ENCODE measurements around the gene ZFP92. TPM values are rescaled to one million over a fixed set of nuclear protein-coding genes. Genes with fewer than 3 reads are reported as not detected.

The ZFP92 gene
- total and polyA plus RNA-seq, 10 of the 15 experiments (the other 5 are each of a cell fraction or from before 2014, with no cell fraction given) = 0.02 to 1.6 (median 0.09) TPM; not detected in 2

DNA sequence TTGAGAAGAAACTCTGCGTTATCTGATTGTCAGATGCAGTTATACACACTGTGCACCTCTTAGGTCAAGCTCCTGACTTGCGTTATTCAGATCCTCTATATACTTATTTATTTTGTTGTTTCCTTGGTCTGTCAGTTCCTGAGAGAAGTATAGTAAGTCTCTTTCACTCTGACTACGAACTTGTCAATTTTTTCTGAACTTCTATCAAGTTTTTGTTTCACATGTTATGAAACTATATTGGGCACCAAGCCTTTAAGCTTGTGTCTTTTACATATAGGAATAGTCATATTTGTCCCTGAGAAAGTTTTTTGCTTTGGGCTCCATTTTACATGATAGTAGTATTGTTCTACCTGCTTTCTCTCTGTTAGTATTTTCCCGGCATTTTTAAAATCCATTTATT is 45.6 kb upstream of the ZFP92 start:
- no peaks in the 10 kb centered on the region for H4K20me1 ChIP-seq (ENCODE audit: control insufficient read depth, insufficient read depth)
- ChIA-PET RAD21 (ENCODE audit: unreplicated experiment) (no interaction called here), SMC1A (ENCODE audit: uncharacterized antibody, unreplicated experiment) (no interaction called here), CTCF (no interaction called here), POLR2A (no interaction called here)
- DNase-seq (ENCODE audit: low read depth, low spot score) (no peak), ATAC-seq (peak; percentile 56), FAIRE-seq (peak; percentile 13)
- no peaks in the 10 kb centered on the region; the same call in 2 of the 3 replicates for H3K9me3 ChIP-seq (replicated peaks; ENCODE audit: control insufficient read depth, insufficient read depth, low read length)
- in situ Hi-C loops (cut with MboI) (no loop called here), intact Hi-C loops (cut with micrococcal nuclease; ENCODE audit: unreplicated experiment) (no loop called here)
- 36% methylated on average over 4 of the region's 4 CpGs for WGBS (ENCODE audit: insufficient coverage, insufficient replicate concordance, low lambda C conversion rate, missing lambda C conversion rate)
- H3K36me3 ChIP-seq (ENCODE audit: control insufficient read depth in 2 of 2, insufficient read depth in 2 of 2, low read length in 1 of 2) = no peaks in the 10 kb centered on the region
- no peaks in the 10 kb centered on the region; the same call in 1 of the 2 replicates for H3K4me1 ChIP-seq (ENCODE audit: control insufficient read depth, insufficient read depth, low read length)
- H3K27me3 ChIP-seq (replicated peaks in 1 of 2; ENCODE audit: control insufficient read depth in 2 of 2, insufficient read depth in 2 of 2, low read length in 1 of 2) = no peaks in the 10 kb centered on the region
- no peak overlapping the region for H3K9ac ChIP-seq (ENCODE audit: control insufficient read depth, insufficient read depth, low read length)
- H3K4me2 ChIP-seq (ENCODE audit: control insufficient read depth, insufficient read depth) = no peak overlapping the region
- H3K4me3 ChIP-seq = no peak overlapping the region
- TF ChIP-seq, protein P1, sequence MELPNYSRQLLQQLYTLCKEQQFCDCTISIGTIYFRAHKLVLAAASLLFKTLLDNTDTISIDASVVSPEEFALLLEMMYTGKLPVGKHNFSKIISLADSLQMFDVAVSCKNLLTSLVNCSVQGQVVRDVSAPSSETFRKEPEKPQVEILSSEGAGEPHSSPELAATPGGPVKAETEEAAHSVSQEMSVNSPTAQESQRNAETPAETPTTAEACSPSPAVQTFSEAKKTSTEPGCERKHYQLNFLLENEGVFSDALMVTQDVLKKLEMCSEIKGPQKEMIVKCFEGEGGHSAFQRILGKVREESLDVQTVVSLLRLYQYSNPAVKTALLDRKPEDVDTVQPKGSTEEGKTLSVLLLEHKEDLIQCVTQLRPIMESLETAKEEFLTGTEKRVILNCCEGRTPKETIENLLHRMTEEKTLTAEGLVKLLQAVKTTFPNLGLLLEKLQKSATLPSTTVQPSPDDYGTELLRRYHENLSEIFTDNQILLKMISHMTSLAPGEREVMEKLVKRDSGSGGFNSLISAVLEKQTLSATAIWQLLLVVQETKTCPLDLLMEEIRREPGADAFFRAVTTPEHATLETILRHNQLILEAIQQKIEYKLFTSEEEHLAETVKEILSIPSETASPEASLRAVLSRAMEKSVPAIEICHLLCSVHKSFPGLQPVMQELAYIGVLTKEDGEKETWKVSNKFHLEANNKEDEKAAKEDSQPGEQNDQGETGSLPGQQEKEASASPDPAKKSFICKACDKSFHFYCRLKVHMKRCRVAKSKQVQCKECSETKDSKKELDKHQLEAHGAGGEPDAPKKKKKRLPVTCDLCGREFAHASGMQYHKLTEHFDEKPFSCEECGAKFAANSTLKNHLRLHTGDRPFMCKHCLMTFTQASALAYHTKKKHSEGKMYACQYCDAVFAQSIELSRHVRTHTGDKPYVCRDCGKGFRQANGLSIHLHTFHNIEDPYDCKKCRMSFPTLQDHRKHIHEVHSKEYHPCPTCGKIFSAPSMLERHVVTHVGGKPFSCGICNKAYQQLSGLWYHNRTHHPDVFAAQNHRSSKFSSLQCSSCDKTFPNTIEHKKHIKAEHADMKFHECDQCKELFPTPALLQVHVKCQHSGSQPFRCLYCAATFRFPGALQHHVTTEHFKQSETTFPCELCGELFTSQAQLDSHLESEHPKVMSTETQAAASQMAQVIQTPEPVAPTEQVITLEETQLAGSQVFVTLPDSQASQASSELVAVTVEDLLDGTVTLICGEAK (IDR thresholded peaks at IDR 0.05; ENCODE audit: borderline replicate concordance) = no peak
- no peak for TF ChIP-seq POLR2A (IDR thresholded peaks at IDR 0.05; ENCODE audit: low read depth, low read length)
- no peak for TF ChIP-seq ZZZ3 (IDR thresholded peaks at IDR 0.05; ENCODE audit: control insufficient read depth, insufficient read length, low read depth)
- 0 out of 2 replicates have a peak, but pooled peaks have one; percentile 13 for TF ChIP-seq JUNB (IDR thresholded peaks at IDR 0.05)
- TF ChIP-seq, protein P2, sequence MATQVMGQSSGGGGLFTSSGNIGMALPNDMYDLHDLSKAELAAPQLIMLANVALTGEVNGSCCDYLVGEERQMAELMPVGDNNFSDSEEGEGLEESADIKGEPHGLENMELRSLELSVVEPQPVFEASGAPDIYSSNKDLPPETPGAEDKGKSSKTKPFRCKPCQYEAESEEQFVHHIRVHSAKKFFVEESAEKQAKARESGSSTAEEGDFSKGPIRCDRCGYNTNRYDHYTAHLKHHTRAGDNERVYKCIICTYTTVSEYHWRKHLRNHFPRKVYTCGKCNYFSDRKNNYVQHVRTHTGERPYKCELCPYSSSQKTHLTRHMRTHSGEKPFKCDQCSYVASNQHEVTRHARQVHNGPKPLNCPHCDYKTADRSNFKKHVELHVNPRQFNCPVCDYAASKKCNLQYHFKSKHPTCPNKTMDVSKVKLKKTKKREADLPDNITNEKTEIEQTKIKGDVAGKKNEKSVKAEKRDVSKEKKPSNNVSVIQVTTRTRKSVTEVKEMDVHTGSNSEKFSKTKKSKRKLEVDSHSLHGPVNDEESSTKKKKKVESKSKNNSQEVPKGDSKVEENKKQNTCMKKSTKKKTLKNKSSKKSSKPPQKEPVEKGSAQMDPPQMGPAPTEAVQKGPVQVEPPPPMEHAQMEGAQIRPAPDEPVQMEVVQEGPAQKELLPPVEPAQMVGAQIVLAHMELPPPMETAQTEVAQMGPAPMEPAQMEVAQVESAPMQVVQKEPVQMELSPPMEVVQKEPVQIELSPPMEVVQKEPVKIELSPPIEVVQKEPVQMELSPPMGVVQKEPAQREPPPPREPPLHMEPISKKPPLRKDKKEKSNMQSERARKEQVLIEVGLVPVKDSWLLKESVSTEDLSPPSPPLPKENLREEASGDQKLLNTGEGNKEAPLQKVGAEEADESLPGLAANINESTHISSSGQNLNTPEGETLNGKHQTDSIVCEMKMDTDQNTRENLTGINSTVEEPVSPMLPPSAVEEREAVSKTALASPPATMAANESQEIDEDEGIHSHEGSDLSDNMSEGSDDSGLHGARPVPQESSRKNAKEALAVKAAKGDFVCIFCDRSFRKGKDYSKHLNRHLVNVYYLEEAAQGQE (IDR thresholded peaks at IDR 0.05; ENCODE audit: low read depth, low read length) = no peak
- TF ChIP-seq, protein P3, sequence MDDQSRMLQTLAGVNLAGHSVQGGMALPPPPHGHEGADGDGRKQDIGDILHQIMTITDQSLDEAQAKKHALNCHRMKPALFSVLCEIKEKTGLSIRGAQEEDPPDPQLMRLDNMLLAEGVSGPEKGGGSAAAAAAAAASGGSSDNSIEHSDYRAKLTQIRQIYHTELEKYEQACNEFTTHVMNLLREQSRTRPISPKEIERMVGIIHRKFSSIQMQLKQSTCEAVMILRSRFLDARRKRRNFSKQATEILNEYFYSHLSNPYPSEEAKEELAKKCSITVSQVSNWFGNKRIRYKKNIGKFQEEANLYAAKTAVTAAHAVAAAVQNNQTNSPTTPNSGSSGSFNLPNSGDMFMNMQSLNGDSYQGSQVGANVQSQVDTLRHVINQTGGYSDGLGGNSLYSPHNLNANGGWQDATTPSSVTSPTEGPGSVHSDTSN (IDR thresholded peaks at IDR 0.05; ENCODE audit: insufficient replicate concordance, low read depth, low read length) = no peak
- no peak for TF ChIP-seq CHD2 (IDR thresholded peaks at IDR 0.05; ENCODE audit: borderline replicate concordance, low read depth, low read length)
- no peaks in the 10 kb centered on the region for H3K79me2 ChIP-seq (ENCODE audit: control insufficient read depth, insufficient read depth, low read length)
- H2AFZ ChIP-seq (ENCODE audit: control insufficient read depth, low read depth, low read length) = no peak overlapping the region
- BruUV-seq (replicated peaks) = no TSS peak
- H3K27ac ChIP-seq (ENCODE audit: control insufficient read depth, insufficient read depth) = no peak overlapping the region
